NCI-H1105 treated with DMSO at 0.1 percent for 48 hours (cell line): ENCODE data around the gene POLE.

ENCODE experiments used
- DNase-seq: peaks from one replicate; lab custom pipeline; 2025; lab: John Stamatoyannopoulos, UW

POLE gene

DNA sequence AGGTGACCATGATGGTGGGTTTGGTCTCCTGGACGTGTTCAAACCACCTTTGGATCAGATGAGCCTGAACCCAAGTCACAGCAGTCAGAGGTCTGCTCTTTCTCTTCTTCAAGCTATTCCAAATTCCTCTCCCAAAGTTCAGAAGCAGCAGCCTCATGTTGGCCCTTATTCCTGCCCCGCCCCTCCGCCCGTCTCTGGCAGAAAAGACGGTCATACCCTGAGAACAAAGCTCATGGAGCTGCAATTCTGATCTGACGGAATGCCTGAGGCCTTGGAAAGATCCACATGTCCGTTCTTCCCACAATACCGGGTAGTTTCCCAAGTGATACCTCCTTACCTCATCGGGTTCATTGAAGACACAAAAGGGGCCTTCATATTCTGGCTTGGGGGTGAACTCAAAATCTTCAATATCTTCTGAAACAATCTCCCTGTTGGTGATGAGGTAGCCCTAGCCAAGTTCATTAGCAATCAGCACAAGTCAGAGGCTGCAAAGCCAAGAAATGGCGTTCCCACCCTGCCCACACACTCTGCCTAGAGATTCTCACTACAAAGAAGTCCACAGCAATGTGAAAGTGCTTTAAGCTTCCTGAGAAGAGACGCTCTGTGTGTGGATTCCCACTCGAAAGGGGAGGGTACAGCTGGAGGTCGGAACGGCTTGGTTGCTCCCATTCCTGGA is 11.2 kb downstream of the POLE start:
- no peak for DNase-seq

DNA sequence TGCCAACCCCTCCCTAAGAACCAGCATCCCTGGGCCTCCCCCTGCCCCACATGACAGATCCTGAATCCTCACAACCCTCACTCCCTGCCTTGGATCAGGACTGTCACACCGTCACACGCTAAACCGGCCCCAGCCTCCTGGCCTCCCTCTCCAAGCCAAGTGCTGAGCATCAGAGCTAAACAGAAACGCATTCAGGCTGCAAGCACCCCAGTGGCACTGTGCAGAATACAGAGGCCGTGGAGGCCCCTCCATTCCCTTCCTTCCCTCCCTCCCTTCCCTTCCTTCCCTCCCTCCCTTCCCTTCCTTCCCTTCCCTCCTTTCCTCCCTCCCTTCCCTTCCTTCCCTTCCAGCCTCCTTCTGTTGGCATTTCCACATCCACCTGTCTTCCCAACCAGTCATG is 12.6 kb downstream of the POLE start:
- no peak for DNase-seq

DNA sequence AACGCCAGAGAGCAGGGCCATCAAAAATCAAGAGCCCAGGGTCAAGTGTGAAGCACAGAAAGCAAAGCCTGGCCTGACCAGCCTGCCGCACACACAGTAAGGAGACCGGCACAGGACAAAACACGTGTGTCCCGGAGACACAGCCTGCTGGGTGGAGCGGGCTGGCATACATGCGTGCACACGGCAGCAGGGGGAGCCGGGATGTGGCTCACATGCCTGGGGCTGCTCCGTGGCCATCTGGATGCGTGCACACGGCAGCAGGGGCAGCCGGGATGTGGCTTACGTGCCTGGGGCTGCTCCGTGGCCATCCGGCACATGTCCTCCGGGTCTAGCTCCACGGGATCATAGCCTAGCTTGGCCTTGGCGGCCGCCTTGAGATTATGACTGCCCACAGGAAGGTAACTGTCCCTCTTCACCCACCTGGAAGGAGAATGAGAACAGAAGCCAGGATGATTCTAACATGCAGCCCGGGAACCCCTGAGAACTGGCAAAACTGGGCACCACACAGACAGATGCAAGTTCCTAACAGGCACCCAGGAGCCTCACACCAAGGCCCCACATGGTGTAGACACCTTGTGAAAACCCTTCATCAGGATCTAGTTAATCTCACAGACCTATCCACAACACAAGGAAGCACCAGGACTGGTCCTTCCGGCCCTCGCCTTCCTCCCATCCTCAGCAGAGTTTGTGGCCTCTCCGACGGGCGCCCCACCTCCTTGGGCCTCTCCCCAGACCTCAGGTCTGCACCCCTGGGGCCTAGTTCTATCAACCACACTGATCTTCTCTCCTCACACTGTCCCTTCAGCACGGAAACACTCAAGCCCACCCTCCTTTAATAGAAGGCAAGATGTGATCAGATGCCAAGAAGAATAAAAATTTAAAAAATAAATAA is 13.6 kb downstream of the POLE start:
- no peak for DNase-seq

DNA sequence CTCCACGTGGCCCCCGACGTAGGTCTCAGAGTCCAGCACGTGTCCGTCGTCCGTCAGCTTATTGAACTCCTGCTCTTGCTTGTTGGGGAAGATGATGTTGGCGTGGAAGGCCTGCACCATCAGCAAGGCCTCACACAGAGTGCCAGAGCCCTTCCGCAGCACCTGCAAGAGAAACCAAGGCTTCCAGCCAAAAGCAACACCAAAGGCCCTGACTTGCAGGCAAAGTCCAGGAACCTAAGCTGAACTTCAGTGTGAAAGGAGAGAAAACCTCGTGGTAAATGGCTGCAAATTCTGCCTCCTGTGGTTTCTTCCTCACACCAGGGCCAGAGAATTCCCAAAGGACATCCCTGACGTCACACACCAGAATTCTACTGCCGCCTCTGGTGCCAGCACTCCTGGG is 14.5 kb downstream of the POLE start:
- DNase-seq, result no peak

DNA sequence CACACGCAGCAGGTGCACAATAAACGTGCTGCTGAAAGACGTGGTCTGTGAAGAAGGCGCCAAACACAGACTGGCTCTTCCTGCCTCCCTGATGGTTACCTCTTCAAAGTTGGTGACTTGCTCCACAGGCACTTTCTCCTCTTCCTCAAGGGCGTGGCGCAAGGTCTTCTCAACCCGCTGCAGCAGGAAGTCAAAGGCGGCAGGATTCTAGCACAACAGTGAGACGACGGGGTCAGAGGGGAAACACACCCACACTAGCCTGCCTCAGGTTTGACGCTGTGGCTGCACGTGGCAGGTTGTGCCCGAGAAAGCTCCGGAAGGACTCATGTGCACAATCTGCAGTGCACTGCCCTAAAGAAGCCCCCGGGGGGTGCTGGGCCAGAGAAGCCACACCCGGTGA is 15.0 kb downstream of the POLE start:
- DNase-seq, result no peak

DNA sequence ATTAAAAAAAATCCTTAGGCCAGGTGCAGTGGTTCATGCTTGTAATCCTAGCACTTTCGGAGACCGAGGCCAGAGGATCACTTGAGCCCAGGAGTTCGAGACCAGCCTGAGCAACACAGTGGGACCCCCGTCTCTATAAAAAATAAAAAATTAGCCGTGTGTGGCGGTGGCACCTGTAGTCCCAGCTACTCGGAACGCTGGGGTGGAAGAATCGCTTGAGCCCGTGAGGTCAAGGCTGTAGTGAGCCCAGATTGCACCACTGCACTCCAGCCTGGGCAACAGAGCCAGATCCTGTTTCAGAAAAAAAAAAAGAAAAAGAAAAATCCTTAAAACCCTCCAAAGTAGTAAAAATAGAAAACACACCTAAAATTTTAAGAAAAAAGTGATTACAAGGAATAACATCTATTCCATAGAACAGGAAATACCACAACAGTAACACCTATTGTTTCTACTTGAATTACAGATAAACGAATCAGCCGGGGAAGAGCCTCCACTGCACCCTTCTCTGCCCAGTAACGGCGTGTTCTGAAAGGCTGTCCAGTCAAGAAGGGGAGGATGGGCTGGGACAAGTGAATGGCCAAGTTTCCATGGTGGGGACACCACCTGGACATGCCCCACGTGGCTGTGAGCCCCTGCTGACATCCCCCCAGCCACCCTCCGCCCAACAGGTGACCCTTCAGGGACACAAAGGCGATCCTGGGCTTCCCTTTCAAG is 17.8 kb downstream of the POLE start:
- no peak for DNase-seq

DNA sequence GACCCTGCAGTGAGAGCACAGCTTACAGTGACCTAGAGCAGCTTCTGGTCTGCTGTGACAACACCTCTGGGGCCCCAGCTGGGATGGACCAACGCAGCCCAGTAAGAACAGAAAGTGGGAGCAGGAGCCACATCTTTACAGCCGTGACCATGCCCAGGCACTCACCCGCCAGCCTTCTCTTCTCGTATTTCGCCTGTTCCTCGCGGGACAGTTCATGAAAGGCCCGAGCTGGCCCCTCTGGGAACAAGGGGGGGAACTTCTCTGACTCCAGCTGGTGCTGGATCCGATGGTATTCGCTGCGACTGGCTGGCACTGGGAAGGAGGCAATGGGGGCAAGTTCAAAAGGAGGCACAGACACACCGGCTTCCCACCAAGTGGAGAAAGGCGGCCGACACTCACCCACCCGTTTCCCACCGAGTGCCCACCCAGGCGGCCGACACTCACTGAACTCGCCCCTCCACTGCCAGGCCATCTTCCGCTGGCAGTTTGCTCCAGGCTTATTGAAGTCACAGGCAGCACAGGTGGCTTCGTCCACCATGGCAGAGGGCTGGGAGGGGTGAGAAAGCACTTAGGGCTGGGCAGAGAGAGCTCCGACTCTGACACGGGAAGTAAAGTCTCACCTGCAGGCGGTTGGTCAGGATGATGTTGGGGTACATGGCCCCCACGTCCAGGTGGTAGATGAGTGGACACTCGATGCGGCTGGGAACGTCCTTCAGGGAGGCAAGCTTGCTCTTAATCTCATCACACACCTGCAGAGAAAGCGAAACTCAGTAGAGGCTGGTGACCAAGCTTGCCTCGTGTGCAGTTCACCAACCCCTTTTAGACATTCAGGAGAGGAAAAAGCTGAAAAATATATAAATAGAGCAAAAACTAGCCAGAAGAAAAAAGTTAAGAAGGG is 18.7 kb downstream of the POLE start:
- no peak for DNase-seq

DNA sequence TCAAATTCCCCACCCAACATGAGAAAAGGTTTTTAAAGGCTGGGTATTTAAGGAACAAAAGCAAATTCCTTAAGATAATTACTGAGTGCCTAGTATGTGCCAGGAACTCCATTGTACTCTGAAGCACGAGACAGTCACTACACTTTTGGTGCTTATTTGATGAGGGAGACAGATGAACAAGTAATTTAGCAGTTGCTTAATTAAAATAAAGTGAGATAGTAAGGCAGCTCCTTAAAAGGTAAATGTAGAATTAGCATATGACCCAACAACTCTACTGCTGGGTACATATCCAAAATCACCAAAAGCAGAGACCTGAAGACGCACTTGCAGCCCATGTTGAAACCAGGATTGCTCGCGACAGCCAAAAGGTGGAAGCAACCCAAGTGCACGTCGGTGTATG is 21.3 kb downstream of the POLE start:
- DNase-seq, result no peak

DNA sequence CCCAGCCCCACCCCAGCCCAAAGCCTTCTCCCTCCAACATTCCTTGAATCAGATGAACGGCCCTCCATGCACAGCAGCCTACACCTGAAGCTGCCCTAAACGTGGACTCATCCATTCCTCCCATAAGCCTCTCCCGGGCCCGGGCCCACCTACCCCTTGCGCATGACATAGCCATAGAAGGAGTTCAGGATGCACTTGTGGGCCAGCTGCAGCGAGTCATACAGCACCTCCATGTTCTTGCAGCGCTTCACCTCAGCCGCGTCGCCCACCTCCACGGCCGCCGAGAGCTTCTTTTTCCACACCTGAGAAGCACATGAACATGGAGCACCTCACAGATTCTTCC is 22.0 kb downstream of the POLE start:
- DNase-seq, result no peak

DNA sequence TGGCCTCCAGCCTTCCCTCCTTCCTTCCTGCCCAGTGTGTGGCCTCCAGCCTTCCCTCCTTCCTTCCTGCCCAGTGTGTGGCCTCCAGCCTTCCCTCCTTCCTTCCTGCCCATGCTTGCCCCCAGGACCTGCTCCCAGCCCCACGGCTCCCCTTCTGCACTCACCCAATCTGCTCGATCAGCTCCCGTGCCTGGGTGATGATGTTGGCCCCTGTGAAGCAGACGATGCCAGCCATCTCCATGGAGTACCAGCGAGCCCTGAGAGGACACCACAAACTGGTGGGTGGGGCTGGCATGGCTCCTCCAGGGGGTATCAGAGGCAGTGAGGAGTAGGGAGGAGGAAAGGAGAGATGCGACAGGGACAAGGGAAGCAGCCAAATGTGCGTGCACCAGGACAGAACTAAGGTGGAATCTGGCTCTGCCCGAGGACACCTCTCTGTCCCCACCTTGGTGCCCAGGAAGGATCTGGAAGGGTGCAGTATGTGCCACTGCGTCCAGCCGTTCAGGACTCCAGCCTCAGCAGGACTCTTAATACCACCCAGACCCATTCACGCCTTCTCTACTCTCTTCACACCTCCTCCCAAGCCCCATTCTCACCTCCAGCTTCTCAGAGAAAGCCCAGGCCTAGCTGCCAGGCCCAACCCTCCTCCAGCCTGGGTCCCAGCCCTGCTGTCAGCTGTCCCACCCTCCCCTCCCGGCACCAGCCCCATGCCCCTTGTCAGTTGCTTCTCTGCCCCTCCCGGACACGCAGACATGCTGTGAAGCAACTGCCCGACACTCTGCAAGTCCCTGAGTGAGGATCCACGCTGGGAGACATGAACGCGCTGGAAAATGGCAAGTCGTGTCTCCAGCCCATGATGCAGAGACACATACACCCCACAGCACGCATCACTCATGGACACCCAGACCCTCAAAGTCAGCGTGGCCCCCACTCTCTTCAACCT is 22.7 kb downstream of the POLE start:
- DNase-seq, result no peak

DNA sequence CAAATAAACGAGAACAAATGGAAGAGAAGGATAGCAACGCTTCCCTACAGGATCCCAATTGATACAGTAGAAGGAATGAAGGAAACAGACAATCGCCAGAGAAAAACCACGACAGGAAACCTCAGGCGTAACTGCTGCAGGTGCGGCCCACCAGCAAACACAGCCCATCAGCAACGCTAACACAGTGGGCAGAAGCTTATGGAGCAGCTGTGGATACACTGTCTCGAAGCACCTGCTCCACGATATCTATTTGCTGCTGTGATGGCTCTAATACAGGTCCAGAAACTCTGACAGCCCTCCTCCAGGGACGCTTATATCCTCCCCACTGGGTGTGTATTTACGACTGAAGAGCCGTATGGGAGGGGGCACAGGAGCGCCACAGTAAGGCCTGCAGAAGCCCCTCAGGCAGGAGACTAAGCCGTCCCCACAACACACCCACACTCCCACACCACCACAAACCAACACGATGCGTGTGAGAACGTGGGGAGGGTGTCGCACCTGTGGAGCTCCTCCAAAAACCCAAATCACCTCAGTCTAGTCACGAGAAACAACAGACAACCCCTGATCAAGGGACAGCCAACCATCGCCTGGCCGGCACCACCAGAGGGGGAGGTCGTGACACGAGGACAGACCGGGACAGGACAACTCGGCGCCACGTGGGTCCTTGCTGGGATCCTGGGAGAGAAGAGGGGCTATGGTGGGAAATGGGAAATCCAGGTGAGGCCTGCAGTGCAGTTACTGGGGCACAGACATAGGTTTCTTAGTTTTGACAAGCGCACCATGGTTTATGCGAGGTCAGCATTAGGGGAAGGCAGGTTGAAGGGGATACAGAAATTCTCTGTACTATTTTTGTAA is 24.0 kb downstream of the POLE start:
- DNase-seq, result no peak

DNA sequence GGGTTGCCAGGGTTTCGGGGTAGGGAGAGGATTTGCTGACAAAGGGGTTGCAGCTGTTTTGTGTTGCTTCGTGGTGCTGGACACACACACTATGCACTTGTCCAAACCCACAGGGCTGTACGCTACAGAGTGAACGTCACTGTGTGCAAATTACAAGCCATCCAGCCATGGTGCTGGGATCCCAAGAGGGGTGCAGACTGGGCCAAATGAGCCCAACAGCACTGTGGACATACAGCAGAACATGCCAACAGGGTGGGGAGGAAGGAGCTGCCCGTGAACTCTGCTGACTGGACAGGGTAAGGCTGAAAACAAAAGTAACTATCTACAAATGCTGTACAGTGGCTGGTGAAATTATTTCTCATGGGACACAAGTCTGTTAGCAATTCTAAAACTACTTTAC is 25.2 kb downstream of the POLE start:
- no peak for DNase-seq

DNA sequence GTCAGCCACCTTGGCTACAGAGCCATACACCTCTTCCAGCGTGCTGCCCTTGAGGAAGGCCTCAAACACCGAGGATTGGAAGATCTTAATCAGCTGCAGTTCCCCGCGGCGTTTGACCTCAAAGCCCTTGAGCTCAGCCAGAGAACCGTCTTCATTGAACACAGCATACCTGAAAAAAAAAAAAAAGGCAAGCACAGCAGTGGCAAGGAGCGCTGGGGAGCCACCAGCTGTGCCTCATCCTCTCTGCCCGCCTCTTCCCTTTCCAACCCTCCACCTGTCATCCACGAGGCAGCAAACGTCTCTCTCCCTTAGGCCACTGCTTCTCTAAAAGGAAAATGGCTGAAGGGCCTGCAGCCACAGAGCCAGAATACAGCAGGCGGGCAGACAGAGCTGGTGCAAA is 26.1 kb downstream of the POLE start:
- no peak for DNase-seq

DNA sequence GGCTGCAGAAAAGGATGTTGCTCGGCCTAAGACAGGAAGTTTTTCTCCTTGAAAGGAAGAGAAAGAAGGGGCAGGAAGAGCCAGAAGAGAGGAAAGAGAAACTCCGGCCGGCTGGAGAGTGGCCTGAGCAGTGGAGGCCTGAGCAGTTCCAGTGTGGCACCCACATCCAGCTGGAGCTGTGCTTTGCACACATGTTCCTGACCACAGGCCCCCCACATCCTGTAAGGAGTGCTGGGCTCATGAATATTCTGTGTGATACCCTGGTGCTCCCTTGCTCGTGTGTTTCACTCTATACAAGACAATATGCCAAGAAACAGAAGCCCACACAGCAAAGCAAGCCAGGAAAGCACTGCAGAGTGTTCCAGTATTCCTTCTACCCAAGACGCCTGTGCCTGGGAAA is 27.1 kb downstream of the POLE start:
- no peak for DNase-seq

DNA sequence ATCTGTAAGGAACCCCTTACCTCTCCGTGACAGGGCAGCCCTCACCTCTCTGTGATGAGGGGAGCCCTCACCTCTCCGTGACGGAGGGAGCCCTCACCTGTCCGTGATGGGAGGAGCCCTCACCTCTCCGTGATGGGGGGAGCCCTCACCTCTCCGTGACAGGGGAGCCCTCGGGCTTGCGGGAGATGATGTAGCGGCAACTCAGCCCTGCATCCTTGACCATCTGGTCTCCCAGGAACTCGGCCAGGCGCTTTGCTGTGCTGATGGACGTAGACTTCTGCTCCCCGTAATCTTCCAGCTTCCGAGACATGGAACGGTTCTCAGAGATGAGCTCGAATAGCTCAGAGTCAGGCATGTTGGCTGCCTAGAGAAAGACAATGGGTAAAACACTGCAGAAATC is 28.0 kb downstream of the POLE start:
- no peak for DNase-seq

DNA sequence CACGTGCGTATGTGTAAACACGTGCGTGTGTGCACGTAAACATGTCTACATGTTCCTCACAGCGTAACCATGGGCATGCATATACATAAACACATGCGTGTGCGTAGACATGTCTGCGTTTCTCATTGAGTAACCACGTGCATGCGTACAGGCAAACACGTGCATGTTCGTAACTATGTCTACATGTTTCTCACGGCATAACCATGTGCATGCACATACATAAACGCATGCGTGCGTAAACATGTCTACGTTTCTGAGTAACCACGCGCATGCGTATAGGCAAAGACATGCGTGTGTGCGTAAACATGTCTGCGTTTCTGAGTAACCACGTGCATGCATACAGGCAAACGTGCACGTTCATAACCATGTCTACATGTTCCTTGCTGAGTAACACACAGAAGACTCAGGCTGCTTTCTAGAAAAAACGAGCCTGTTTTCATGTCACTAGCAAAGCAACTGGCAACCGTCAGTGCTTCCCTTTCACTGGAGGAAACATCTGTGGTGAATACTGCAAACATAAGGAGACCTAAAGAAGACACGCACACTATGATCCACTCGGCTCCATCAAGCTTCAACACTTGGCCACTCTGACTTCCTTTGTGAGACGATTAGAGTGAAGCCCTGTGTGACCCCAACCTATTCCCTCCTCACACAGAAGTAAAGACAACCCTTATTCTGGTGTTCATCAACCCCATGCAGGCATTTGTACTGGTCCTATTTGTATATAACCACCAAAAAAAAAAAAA is 28.8 kb downstream of the POLE start:
- DNase-seq, result no peak

DNA sequence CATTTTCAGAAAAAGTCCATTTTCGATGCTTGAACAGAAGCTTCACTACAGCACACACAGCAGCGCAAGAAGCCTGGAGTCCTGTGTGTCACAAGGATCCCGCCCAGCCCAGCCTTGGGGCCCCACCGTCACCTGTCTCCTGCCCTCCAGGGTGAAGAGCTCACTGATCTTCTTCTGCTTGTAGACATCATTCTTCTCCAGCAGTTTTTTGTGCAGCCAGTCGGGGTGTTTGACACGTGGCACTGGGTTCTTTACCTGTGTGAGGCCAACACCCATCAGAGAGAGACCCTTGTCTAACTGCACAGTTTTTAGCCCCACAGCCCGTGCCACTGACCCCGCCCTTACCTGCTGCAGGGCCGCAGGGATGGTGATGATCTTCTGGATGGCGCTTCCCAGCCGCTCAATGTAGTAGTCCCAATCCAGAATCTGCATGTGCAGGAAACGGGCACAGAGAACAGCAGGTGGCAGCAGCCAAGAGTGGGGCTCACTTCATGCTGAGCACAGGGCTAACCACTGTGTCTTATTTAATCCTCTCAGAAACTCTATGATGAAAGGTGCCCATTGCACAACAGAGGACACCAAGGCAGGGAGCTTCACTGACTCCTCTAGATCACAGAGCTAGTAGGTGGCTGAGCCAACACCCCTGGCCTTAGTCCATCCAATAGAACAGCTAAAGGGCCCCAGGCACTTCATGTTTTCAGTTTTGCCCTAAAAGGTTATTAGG is 30.0 kb downstream of the POLE start:
- no peak for DNase-seq

DNA sequence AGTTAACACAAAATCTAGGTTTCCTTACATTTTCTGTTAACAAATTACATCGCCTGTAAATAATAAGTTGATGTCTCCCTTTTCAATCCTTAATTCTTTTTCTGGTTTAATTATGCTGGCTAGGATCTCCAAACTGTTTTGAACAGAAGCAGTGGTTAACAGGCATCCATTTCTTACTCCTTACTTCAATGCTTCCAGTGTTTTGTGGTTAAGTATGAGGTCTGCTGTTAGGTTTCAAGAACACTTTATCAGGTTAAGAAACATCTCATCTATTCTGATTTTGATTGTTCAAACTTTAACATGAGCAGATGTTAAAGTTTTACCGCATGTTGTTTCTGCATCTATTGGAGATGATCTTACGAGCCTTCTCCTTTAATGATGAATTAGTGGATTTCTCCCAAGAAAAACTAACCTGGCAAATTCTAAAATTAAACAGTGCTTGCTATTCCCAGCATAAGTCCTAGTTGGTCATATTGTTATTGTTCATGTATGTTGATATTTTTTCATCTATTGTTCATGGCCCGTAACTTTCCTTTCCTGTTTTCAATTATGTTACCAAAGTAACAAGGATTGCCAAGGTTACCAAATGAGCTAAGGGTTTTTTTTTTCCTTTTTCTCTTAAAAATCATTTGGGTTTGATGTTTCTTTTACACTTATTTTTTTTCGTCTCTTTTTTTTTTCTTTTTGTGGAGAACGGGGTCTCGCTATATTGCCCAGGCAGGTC is 33.4 kb downstream of the POLE start:
- no peak for DNase-seq
